Activated naive CD4-positive, alpha-beta T cell treated with anti-CD3 and anti-CD28 coated beads, Interleukin-2, amount 50 U/mL, for 24 hours (primary cell): ENCODE results near the gene PSIP1.
"Not testable (repeated sequence)": the region's sequence is repeated elsewhere in the genome, so short reads cannot be mapped to it uniquely, and the experiment has no call there.

Source experiments
- H3K27ac Mint-ChIP-seq: one replicate; pipeline ENCODE4 v1.8.0; 2021; ENCODE audit warnings: mild to moderate bottlenecking, mixed read lengths
- H3K27me3 Mint-ChIP-seq: one replicate; pipeline ENCODE4 v1.8.0; 2021; ENCODE audit warnings: mixed read lengths
- H3K36me3 Mint-ChIP-seq: one replicate; pipeline ENCODE4 v1.8.0; 2021; ENCODE audit warnings: mixed read lengths
- H3K4me1 Mint-ChIP-seq: one replicate; pipeline ENCODE4 v1.8.0; 2021; ENCODE audit warnings: mixed read lengths
- H3K4me3 Mint-ChIP-seq: one replicate; pipeline ENCODE4 v1.8.0; 2021; ENCODE audit warnings: mild to moderate bottlenecking, mixed read lengths
- H3K9me3 Mint-ChIP-seq: one replicate; pipeline ENCODE4 v1.8.0; 2021; ENCODE audit warnings: mixed read lengths

The PSIP1 gene

GRCh38 chr9:15480028-15480427 is 30.7 kb downstream of the PSIP1 start:
- H3K27ac Mint-ChIP-seq: peak overlapping the region; percentile 41
- H3K4me1 Mint-ChIP-seq: peaks cover 34% of the 10 kb centered on the region
- no peaks in the 10 kb centered on the region for H3K27me3 Mint-ChIP-seq
- peaks cover 5% of the 10 kb centered on the region for H3K36me3 Mint-ChIP-seq
- H3K4me3 Mint-ChIP-seq: no peak overlapping the region
- H3K9me3 Mint-ChIP-seq: no peaks in the 10 kb centered on the region

GRCh38 chr9:15475923-15476536 is 34.7 kb downstream of the PSIP1 start:
- H3K36me3 Mint-ChIP-seq: peaks cover 5% of the 10 kb centered on the region
- no peak overlapping the region for H3K4me3 Mint-ChIP-seq
- H3K9me3 Mint-ChIP-seq: no peaks in the 10 kb centered on the region
- H3K27me3 Mint-ChIP-seq: no peaks in the 10 kb centered on the region
- peaks cover 29% of the 10 kb centered on the region for H3K4me1 Mint-ChIP-seq
- H3K27ac Mint-ChIP-seq: peak overlapping the region; percentile 82

GRCh38 chr9:15469862-15470261 is 40.9 kb downstream of the PSIP1 start:
- Mint-ChIP-seq H3K36me3 (peaks cover 12% of the 10 kb centered on the region), H3K27ac (peak overlapping the region; percentile 47)

GRCh38 chr9:15469406-15469805 is 41.4 kb downstream of the PSIP1 start:
- Mint-ChIP-seq H3K27ac (no peak overlapping the region), H3K36me3 (peaks cover 12% of the 10 kb centered on the region)

More at GRCh38 chr9:15469862-15470261, 40.9 kb downstream of the PSIP1 start:
- no peaks in the 10 kb centered on the region for H3K27me3 Mint-ChIP-seq
- H3K4me1 Mint-ChIP-seq: peaks cover 21% of the 10 kb centered on the region
- H3K4me3 Mint-ChIP-seq: no peak overlapping the region
- no peaks in the 10 kb centered on the region for H3K9me3 Mint-ChIP-seq

DNA sequence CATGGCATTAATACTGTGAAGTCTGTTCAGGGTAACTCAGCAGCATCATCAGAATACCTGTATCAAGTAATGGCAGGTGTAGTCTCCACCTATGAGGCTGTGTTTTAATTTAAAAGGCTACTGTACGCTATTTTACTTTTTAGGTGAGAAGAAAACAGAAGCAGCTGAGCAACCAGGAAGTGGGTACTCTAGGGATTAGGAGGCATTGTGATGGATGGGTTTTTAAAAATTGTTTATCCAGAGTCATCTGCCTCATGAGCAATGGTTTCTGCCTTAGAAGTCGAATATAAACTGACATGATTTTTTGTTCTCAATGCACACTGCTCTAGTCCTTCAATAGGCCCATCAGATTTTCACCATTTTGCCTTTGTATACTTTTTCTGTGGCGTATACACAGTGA is 42.6 kb downstream of the PSIP1 start:
- no peak overlapping the region for H3K4me3 Mint-ChIP-seq
- peaks cover 10% of the 10 kb centered on the region for H3K36me3 Mint-ChIP-seq
- H3K9me3 Mint-ChIP-seq: no peaks in the 10 kb centered on the region
- H3K4me1 Mint-ChIP-seq: peaks cover 16% of the 10 kb centered on the region
- no peaks in the 10 kb centered on the region for H3K27me3 Mint-ChIP-seq
- H3K27ac Mint-ChIP-seq: peak overlapping the region; percentile 41

More at GRCh38 chr9:15469406-15469805, 41.4 kb downstream of the PSIP1 start:
- H3K4me1 Mint-ChIP-seq: peaks cover 21% of the 10 kb centered on the region
- no peaks in the 10 kb centered on the region for H3K27me3 Mint-ChIP-seq
- H3K9me3 Mint-ChIP-seq: no peaks in the 10 kb centered on the region
- no peak overlapping the region for H3K4me3 Mint-ChIP-seq

DNA sequence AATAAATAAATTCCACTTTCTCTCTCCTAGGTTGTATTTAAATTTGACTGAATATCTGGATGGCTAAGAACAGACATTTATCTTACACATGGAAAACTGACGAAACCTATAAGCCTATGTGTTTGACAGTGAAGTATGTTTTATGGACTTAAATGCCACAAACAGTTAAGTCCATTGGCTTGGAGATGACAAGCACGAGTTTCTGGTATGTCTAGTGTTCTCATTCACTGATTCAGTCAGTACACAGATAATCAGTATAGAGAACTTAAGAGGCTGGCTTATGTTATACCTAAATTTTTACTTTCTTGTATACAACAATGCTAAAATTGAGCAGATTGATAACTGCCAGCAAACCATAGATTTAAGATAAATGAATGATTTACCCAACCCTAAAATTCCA is 49.2 kb downstream of the PSIP1 start:
- Mint-ChIP-seq H3K4me3 (no peak overlapping the region), H3K36me3 (peaks cover 2% of the 10 kb centered on the region), H3K9me3 (no peaks in the 10 kb centered on the region), H3K27ac (peak overlapping the region; percentile 65), H3K4me1 (peaks cover under 1% of the 10 kb centered on the region), H3K27me3 (no peaks in the 10 kb centered on the region)

DNA sequence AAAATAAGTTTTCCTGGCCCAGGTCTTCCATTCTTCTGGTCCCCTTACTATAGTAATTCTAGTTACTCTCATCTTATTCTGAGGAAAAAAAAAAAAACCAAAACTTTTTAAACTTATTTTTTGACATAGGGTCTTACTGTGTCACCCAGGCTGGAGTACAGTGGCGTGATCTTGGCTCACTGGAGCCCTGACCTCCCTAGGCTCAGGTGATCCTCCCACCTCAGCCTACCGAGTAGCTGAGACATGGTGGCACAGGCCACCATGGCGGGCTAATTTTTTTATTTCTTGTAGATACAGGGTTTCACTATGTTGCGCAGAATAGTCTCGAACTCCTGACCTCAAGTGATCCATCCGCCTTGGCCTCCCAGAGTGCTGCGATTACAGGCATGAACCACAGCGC is 49.7 kb downstream of the PSIP1 start:
- H3K4me3 Mint-ChIP-seq: no peak overlapping the region
- H3K27me3 Mint-ChIP-seq: no peaks in the 10 kb centered on the region
- no peaks in the 10 kb centered on the region for H3K9me3 Mint-ChIP-seq
- no peak overlapping the region for H3K27ac Mint-ChIP-seq
- H3K4me1 Mint-ChIP-seq: no peaks in the 10 kb centered on the region
- peaks cover 2% of the 10 kb centered on the region for H3K36me3 Mint-ChIP-seq

DNA sequence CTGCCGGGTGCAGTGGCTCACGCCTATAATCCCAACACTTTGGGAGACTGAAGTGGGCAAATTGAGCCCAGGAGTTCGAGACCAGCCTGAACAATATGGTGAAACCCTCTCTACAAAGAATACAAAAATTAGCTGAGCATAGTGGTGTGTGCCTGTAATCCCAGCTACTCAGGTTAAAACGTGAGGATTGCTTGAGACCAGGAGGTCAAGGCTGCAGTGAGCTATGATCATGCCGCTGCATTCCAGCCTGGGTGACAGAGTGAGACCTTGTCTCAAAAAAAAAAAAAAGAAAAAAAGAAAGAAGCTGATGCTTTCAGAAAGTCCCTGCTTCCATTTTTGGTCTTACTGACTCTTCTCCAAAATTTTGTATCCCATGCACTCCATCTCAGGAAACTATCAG is 56.8 kb downstream of the PSIP1 start:
- peak overlapping the region; percentile 41 for H3K27ac Mint-ChIP-seq
- peaks cover 12% of the 10 kb centered on the region for H3K36me3 Mint-ChIP-seq

GRCh38 chr9:15444141-15444540 is 66.6 kb downstream of the PSIP1 start:
- Mint-ChIP-seq H3K27me3 (no peaks in the 10 kb centered on the region), H3K36me3 (peaks cover 21% of the 10 kb centered on the region), H3K4me1 (peaks cover 11% of the 10 kb centered on the region), H3K27ac (no peak overlapping the region), H3K9me3 (no peaks in the 10 kb centered on the region), H3K4me3 (no peak overlapping the region)

More for the DNA sequence above, 56.8 kb downstream of the PSIP1 start:
- no peaks in the 10 kb centered on the region for H3K4me1 Mint-ChIP-seq
- no peaks in the 10 kb centered on the region for H3K27me3 Mint-ChIP-seq
- H3K9me3 Mint-ChIP-seq: no peaks in the 10 kb centered on the region
- H3K4me3 Mint-ChIP-seq: no peak overlapping the region

GRCh38 chr9:15442264-15442663 is 68.5 kb downstream of the PSIP1 start:
- not testable (repeated sequence) for H3K4me3 Mint-ChIP-seq, H3K27ac Mint-ChIP-seq, H3K9me3 Mint-ChIP-seq, H3K27me3 Mint-ChIP-seq
- peaks cover 28% of the 10 kb centered on the region for H3K36me3 Mint-ChIP-seq
- H3K4me1 Mint-ChIP-seq: peaks cover 24% of the 10 kb centered on the region

DNA sequence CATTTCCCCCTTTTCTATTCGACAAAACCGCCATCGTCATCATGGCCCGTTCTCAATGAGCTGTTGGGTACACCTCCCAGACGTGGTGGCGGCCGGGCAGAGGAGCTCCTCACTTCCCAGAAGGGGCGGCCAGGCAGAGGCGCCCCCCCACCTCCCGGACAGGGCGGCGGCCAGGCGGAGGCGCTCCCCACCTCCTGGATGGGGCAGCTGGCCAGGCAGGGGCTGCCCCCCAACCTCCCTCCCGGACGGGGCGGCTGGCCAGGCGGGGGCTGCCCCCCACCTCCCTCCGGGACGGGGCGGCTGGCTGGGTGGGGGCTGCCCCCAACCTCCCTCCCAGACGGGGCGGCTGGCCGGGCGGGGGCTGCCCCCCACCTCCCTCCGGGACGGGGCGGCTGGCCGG is 68.9 kb downstream of the PSIP1 start:
- Mint-ChIP-seq H3K4me1 (peaks cover 25% of the 10 kb centered on the region), H3K36me3 (peaks cover 28% of the 10 kb centered on the region)
- not testable (repeated sequence) for H3K4me3 Mint-ChIP-seq, H3K9me3 Mint-ChIP-seq, H3K27me3 Mint-ChIP-seq, H3K27ac Mint-ChIP-seq

- peaks cover 32% of the 10 kb centered on the region for H3K4me1 Mint-ChIP-seq
- H3K4me3 Mint-ChIP-seq: no peak overlapping the region
- H3K27me3 Mint-ChIP-seq: no peaks in the 10 kb centered on the region
- H3K36me3 Mint-ChIP-seq: peaks cover 38% of the 10 kb centered on the region
- no peak overlapping the region for H3K27ac Mint-ChIP-seq
- no peaks in the 10 kb centered on the region for H3K9me3 Mint-ChIP-seq
Measured at GRCh38 chr9:15438891-15439290, 71.9 kb downstream of the PSIP1 start.

GRCh38 chr9:15433661-15434060 is 77.1 kb downstream of the PSIP1 start:
- H3K27me3 Mint-ChIP-seq: no peaks in the 10 kb centered on the region
- H3K4me3 Mint-ChIP-seq: no peak overlapping the region
- H3K4me1 Mint-ChIP-seq: peaks cover 71% of the 10 kb centered on the region
- no peaks in the 10 kb centered on the region for H3K9me3 Mint-ChIP-seq
- H3K27ac Mint-ChIP-seq: no peak overlapping the region
- peaks cover 32% of the 10 kb centered on the region for H3K36me3 Mint-ChIP-seq

GRCh38 chr9:15433191-15433590 is 77.6 kb downstream of the PSIP1 start:
- H3K4me1 Mint-ChIP-seq: peaks cover 71% of the 10 kb centered on the region

DNA sequence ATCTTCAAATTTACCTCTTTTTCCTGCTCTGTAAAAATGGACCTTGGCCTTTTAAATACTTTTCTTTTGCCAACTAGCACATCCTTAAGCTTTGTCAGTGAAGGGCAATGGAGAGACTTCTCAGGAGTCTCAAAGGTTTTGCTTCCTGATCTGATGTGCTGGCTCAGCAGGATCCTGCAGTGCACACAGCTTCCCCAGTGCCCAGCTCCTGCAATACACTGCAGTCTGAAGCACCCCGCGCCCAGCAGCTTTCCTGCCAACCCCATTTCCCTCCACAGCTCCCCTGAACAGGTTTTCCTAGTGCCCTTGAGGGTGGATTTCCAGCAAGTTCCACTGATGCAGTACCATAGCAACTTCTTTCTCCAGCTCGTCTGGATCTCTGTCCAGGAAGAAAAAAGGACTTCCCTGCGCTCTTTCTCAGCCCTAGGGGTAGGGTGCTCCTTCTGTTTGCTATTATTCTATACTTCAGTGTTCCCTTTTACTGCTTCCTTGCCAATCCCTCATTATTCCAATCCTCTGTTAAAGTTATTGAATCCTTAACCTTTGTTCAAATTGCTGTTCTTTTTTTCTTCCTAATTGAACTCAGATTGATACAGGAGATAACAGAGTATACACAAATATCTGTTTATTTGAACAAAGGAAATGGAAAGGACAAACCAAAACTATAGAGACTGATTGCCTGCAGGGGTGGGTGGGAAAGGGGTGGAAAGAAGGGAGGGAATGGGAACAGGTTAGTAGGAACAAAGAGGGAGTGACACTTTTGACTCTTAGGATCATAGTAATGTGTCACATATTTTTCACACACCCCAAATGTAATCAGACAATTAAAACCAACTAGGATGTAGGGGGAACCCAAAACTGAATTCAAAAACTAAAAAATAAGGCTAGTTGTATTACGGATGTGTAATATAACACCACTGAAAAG is 79.6 kb downstream of the PSIP1 start:
- peaks cover 23% of the 10 kb centered on the region for H3K36me3 Mint-ChIP-seq
- no peak overlapping the region for H3K4me3 Mint-ChIP-seq
- H3K27me3 Mint-ChIP-seq: no peaks in the 10 kb centered on the region

More at GRCh38 chr9:15433191-15433590, 77.6 kb downstream of the PSIP1 start:
- Mint-ChIP-seq H3K27ac (no peak overlapping the region), H3K4me3 (no peak overlapping the region), H3K27me3 (no peaks in the 10 kb centered on the region), H3K36me3 (peaks cover 31% of the 10 kb centered on the region), H3K9me3 (no peaks in the 10 kb centered on the region)

DNA sequence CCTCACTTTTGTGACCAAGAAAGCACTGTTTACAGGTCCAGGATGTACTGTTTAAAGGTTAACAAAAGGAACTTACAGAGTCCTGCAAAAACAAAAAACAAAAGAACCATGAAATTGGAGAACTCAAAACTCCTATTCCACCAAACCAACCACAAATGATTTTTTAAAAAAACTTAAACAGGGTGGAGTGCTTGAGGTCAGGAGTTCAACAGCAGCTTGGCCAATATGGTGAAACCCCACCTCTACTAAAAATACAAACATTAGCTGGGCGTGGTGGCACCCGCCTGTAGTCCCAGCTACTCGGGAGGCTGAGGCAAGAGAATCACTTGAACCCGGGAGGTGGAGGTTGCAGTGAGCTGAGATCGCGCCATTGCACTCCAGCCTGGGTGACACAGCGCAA is 83.1 kb downstream of the PSIP1 start:
- not testable (repeated sequence) for H3K27me3 Mint-ChIP-seq, H3K27ac Mint-ChIP-seq, H3K4me3 Mint-ChIP-seq, H3K9me3 Mint-ChIP-seq
- Mint-ChIP-seq H3K4me1 (peaks cover 88% of the 10 kb centered on the region), H3K36me3 (peaks cover 16% of the 10 kb centered on the region)

More for the DNA sequence above, 79.6 kb downstream of the PSIP1 start:
- Mint-ChIP-seq H3K4me1 (peaks cover 75% of the 10 kb centered on the region), H3K9me3 (no peaks in the 10 kb centered on the region), H3K27ac (peak overlapping the region; percentile 37)
